ENCODE data around the gene GNMT. TPM values are rescaled to one million over a fixed set of nuclear protein-coding genes. Genes with fewer than 3 reads are reported as not detected.

The GNMT gene
- total and polyA plus RNA-seq, 2 of the 8 experiments (the other 6 are each of a cell fraction or from before 2014, with no cell fraction given), result 1.8 to 3.4 TPM

GRCh38 chr6:42914546-42914945, 46.0 kb upstream of the GNMT start:
- Histone ChIP-seq H2BK20ac (ENCODE audit: low read length) (no peak overlapping the region), H3K27me3 (replicated peaks in 1 of 4; ENCODE audit: control insufficient read depth in 3 of 4, extremely low read depth in 1 of 4, insufficient read depth in 3 of 4, low read length in 3 of 4) (no peaks in the 10 kb centered on the region)
- TF ChIP-seq RNF2 (IDR thresholded peaks at IDR 0.05; ENCODE audit: borderline replicate concordance, low read depth, low read length, missing control alignments, poor library complexity, severe bottlenecking) (no peak), GABPA (IDR thresholded peaks at IDR 0.05; ENCODE audit: borderline replicate concordance, insufficient read depth, low read length) (no peak), PHF8 (conservative IDR thresholded peaks at IDR 0.05; ENCODE audit: low read depth, low read length) (no peak), FOSL1 (IDR thresholded peaks at IDR 0.05; ENCODE audit: insufficient read depth, low read depth, low read length) (no peak), POLR2A (IDR thresholded peaks at IDR 0.05; ENCODE audit: control extremely low read depth in 1 of 2, low read depth in 2 of 2, low read length in 2 of 2) (no peak)

More at GRCh38 chr6:42914546-42914945, 46.0 kb upstream of the GNMT start:
- Histone ChIP-seq H2BK120ac (replicated peaks; ENCODE audit: low read depth, low read length) (no peak overlapping the region), H3K23ac (ENCODE audit: insufficient read length) (no peak overlapping the region), H3K4me3 (ENCODE audit: extremely low read depth in 1 of 4, insufficient read depth in 2 of 4, low read depth in 3 of 4, low read length in 4 of 4) (no peak overlapping the region), H3K9me3 (ENCODE audit: insufficient read depth in 2 of 2, low read depth in 1 of 2, low read length in 1 of 2) (no peaks in the 10 kb centered on the region), H3K79me2 (ENCODE audit: control insufficient read depth in 1 of 2, insufficient read depth in 2 of 2, low read length in 2 of 2) (no peaks in the 10 kb centered on the region), H2AFZ (ENCODE audit: low read length) (no peak overlapping the region), H2AK5ac (ENCODE audit: low read depth, low read length) (no peak overlapping the region), H3K4me1 (replicated peaks in 1 of 4; ENCODE audit: control insufficient read depth in 3 of 4, insufficient read depth in 4 of 4, low read length in 3 of 4) (0 out of 7 replicates have a peak, but pooled peaks cover 0 to 1% (median 0%) of the 10 kb centered on the region in 4 experiments), H3K27ac (ENCODE audit: low read depth, low read length) (no peak overlapping the region), H4K91ac (replicated peaks; ENCODE audit: insufficient read length, low read length) (no peak overlapping the region), H3K9ac (replicated peaks in 1 of 4; ENCODE audit: extremely low read depth in 1 of 4, low read depth in 3 of 4, low read length in 3 of 4) (no peak overlapping the region), H3K23me2 (ENCODE audit: low read depth, low read length) (peaks cover 2% of the 10 kb centered on the region; the same call in 1 of the 2 replicates), H4K8ac (ENCODE audit: extremely low read depth, insufficient read depth, low read length) (no peak overlapping the region), H2BK12ac (ENCODE audit: low read depth, low read length) (no peak overlapping the region), H2BK5ac (ENCODE audit: low read depth, low read length) (no peak overlapping the region), H3K56ac (replicated peaks; ENCODE audit: insufficient read length, low read depth, low read length) (no peak overlapping the region), H3K4me2 (ENCODE audit: insufficient read depth in 1 of 2, low read depth in 2 of 2, low read length in 2 of 2) (no peak overlapping the region), H3K79me1 (ENCODE audit: low read depth, low read length) (no peaks in the 10 kb centered on the region), H3K14ac (ENCODE audit: insufficient read length) (no peak overlapping the region), H3K36me3 (ENCODE audit: control insufficient read depth in 2 of 4, insufficient read depth in 4 of 4, low read length in 3 of 4) (no peaks in the 10 kb centered on the region), H4K20me1 (replicated peaks in 1 of 2; ENCODE audit: control insufficient read depth in 1 of 2, insufficient read depth in 2 of 2, low read length in 2 of 2) (no peaks in the 10 kb centered on the region), H4K5ac (ENCODE audit: insufficient read length, low read depth, low read length) (no peak overlapping the region), H3K18ac (ENCODE audit: extremely low read depth, low read length) (no peak overlapping the region), H3K4ac (replicated peaks; ENCODE audit: insufficient read length, low read depth, low read length) (no peak overlapping the region), H2BK15ac (ENCODE audit: low read length) (no peak overlapping the region)
- DNase-seq (ENCODE audit: low read depth in 1 of 2, low spot score in 2 of 2) (no peak), FAIRE-seq (no peak)
- 88% methylated on average over 4 of the region's 4 CpGs; no CpG with 5 or more reads in 1 of the 2 experiments for WGBS, 2 experiments (ENCODE audit: extremely low coverage in 1 of 2, insufficient coverage in 1 of 2, insufficient read length in 1 of 2, insufficient replicate concordance in 2 of 2, low coverage in 1 of 2, low lambda C conversion rate in 2 of 2, missing lambda C conversion rate in 1 of 2)
- ChIA-PET POLR2A (ENCODE audit: partially characterized antibody) (interaction anchor here (0.6 to 7.4 kb wide), 5 partner anchors 13 to 778 kb away, joined by 3 to 81 read pairs (median 3); partner anchors contain the start of genes CNPY3, PPP2R5D and RRP36), CTCF (ENCODE audit: partially characterized antibody) (interaction anchor here (0.6 to 4.5 kb wide), 10 partner anchors 10 to 736 kb away, joined by 3 to 18 read pairs (median 3); partner anchors contain the start of genes CNPY3 and GNMT)

Data from H1 (cell line).